Calu3 (cell line): ENCODE results near the gene CASTOR1. TPM values are rescaled to one million over a fixed set of nuclear protein-coding genes. Genes with fewer than 3 reads are reported as not detected.

Source experiments
- BruUV-seq: library from RNA; stranded (reverse); fragments of 400-500 nt; replicated peaks from 2 replicates; lab custom pipeline; 2021; lab: Mats Ljungman, UMichigan
- CTCF ChIA-PET: fragments of 300-600 bp; sonication (Branson Sonifier 250); formaldehyde crosslinking; loops from one replicate; lab custom pipeline; 2022; ENCODE audit warnings: antibody characterized with exemption; lab: Charles Lee
- DNase-seq: peaks from one replicate; pipeline ENCODE4 v3.0.0; 2022
- H3K27ac Mint-ChIP-seq: one replicate; pipeline ENCODE4 v1.8.0; 2022; ENCODE audit warnings: mixed read lengths; ENCODE audit not compliant: unreplicated experiment
- H3K27me3 Mint-ChIP-seq: one replicate; pipeline ENCODE4 v1.8.0; 2022; ENCODE audit warnings: mixed read lengths; ENCODE audit not compliant: unreplicated experiment
- H3K36me3 Mint-ChIP-seq: one replicate; pipeline ENCODE4 v1.8.0; 2022; ENCODE audit warnings: mild to moderate bottlenecking, moderate library complexity, mixed read lengths; ENCODE audit not compliant: insufficient read depth, unreplicated experiment
- H3K4me1 Mint-ChIP-seq: one replicate; pipeline ENCODE4 v1.8.0; 2022; ENCODE audit warnings: mild to moderate bottlenecking, low read depth, mixed read lengths; ENCODE audit not compliant: unreplicated experiment
- H3K4me3 Mint-ChIP-seq: one replicate; pipeline ENCODE4 v1.8.0; 2022; ENCODE audit warnings: mild to moderate bottlenecking, low read depth, moderate library complexity, mixed read lengths; ENCODE audit not compliant: unreplicated experiment
- H3K9me3 Mint-ChIP-seq: one replicate; pipeline ENCODE4 v1.8.0; 2022; ENCODE audit warnings: low read depth, mixed read lengths; ENCODE audit not compliant: unreplicated experiment
- CTCF ChIP-seq: fragments of 200-600 bp; IDR thresholded peaks from one replicate; pipeline ENCODE4 v1.8.0; 2022; ENCODE audit warnings: antibody characterized with exemption; ENCODE audit not compliant: unreplicated experiment
- intact Hi-C: fragments of 100-400 bp; cut with micrococcal nuclease; formaldehyde crosslinking; loops from one replicate; pipeline ENCODE4 v1.10.0; 2022; ENCODE audit not compliant: unreplicated experiment
- total RNA-seq: library from RNA; stranded (reverse); gene quantifications from 2 replicates; pipeline ENCODE4 v1.2.3, GENCODE V29; 2022

Gene CASTOR1
- total RNA-seq, 1 experiment from 2014 or later, result 14.2 TPM

DNA sequence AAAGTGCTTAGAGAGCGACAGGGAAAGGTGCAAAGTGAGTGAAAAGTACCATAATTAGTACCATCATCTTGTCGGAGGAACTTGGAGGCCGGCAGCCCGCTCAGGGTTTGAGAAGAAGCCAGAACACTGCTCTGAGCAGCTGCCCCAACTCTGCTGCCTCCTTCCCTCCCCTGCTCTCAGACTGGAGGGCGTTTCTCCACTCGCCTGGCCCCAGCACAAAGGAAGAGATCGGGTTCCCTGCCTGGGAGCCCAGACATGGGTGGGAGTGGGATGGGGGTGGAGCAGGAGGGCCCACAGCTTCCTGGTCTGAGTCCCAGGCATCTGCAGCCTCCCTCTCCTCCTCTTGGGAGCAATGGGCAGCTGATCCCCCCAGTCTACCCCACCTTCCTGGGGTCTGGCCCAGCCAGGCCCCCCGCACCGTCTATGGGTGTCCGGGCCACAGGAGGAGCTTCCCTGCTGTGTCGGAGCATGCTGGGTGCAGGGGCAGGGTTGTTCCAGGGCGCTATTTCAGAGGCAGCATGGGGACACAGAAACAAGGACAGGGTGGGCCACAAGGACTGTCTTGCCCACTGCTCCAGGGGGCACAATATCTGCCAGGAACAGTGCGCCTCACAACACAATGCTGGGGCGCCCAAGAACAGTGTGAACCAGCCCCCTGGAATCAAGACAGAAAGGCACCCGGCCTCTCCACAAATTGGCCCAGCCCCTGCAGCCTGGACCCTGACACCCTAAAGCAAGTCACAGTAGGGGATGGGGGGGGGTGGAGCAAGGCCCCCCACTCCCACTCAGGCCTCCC lies 47.5 kb downstream of the CASTOR1 start:
- intact Hi-C loops, result no loop called here
- CTCF ChIA-PET, result interaction anchor here (0.7 to 1.4 kb wide), 2 partner anchors 14 to 31 kb away, joined by 3 to 5 read pairs; no protein-coding TSS in a partner anchor

GRCh38 chr22:30240541-30241417 lies 48.5 kb downstream of the CASTOR1 start:
- BruUV-seq, result TSS peak; percentile 0
- peaks cover 82% of the 10 kb centered on the region for H3K4me1 Mint-ChIP-seq
- intact Hi-C loops, result no loop called here
- peak overlapping the region; percentile 78 for H3K4me3 Mint-ChIP-seq
- DNase-seq, result no peak
- H3K27ac Mint-ChIP-seq, result peak overlapping the region; percentile 98
- H3K27me3 Mint-ChIP-seq, result no peaks in the 10 kb centered on the region
- CTCF ChIA-PET, result no interaction called here
- no peaks in the 10 kb centered on the region for H3K9me3 Mint-ChIP-seq
- H3K36me3 Mint-ChIP-seq, result peaks cover 100% of the 10 kb centered on the region
- no peak for TF ChIP-seq CTCF

More for the DNA sequence above, 47.5 kb downstream of the CASTOR1 start:
- peak overlapping the region; percentile 78 for H3K4me3 Mint-ChIP-seq
- BruUV-seq, result no TSS peak
- no peaks in the 10 kb centered on the region for H3K27me3 Mint-ChIP-seq
- H3K36me3 Mint-ChIP-seq, result peaks cover 100% of the 10 kb centered on the region
- peaks cover 75% of the 10 kb centered on the region for H3K4me1 Mint-ChIP-seq
- no peak for TF ChIP-seq CTCF
- no peaks in the 10 kb centered on the region for H3K9me3 Mint-ChIP-seq
- peak; percentile 27 for DNase-seq
- H3K27ac Mint-ChIP-seq, result peak overlapping the region; percentile 98

DNA sequence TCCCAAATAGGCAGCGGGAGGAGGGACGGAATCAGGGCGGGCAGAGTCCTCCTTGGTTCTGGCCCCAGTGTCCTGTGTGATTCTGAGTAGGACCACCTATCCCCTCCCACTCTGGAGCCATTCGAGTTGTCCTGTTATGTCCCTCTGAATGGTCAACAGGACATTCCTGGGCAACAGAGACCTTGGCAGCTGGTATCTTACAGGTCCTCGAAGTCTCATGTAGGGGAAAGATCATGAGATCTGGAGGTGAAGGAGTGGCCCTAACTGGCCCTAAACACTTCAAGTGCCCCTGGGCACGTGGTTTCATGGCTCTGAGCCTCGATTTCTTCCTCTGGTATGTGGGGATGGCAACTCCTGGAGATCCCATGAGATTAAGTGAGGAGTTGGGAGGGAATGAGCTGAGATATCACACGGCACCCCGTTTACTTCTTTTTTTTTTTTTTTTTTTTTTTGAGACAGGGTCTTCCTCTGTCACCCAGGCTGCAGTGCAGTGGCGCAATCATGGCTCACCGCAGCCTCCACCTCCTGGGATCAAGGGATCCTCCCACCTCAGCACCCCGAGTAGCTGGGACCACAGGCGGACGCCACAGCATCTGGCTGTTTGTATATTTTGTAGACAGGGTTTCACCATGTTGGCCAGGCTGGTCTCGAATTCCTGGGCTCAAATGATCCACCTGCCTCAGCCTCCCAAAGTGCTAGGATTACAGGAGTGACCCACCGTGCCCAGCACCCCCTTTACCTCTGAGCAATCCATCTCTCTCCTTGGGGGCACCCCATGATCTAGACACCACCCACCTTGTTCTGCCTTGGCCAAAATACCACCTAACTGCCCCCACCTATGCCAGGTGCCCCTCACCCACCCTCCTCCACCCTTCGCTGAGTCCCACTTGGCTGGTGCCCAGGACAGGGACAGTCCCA lies 49.6 kb downstream of the CASTOR1 start:
- peak; percentile 41 for DNase-seq
- BruUV-seq, result no TSS peak
- CTCF ChIA-PET, result interaction anchor here (0.6 to 1.8 kb wide), 4 partner anchors 27 to 132 kb away, joined by 3 to 6 read pairs (median 5); no protein-coding TSS in a partner anchor
- Mint-ChIP-seq H3K27ac (peak overlapping the region; percentile 98), H3K9me3 (no peaks in the 10 kb centered on the region), H3K36me3 (peaks cover 99% of the 10 kb centered on the region), H3K4me3 (peak overlapping the region; percentile 78), H3K4me1 (peaks cover 85% of the 10 kb centered on the region), H3K27me3 (no peaks in the 10 kb centered on the region)
- TF ChIP-seq CTCF, result no peak
- intact Hi-C loops, result loop anchor here (5.0 kb wide), 1 partner anchor 132 kb away; no protein-coding TSS in a partner anchor
